Activated T-cell treated with anti-CD3 and anti-CD28 coated beads for 48 hours (primary cell): ENCODE results near the gene SLC35B3.
"Not testable (repeated sequence)": the region's sequence is repeated elsewhere in the genome, so short reads cannot be mapped to it uniquely, and the experiment has no call there.

Experiments used
- DNase-seq: peaks from one replicate; pipeline ENCODE4 v3.0.0-alpha.2; 2020; ENCODE audit warnings: low read depth

Gene SLC35B3

GRCh38 chr6:8414844-8415243, 20.5 kb downstream of the SLC35B3 start:
- DNase-seq: no peak

- DNase-seq: not testable (repeated sequence)
Measured at GRCh38 chr6:8405946-8406345, 29.4 kb downstream of the SLC35B3 start.

GRCh38 chr6:8402546-8402945, 32.8 kb downstream of the SLC35B3 start:
- DNase-seq: no peak

GRCh38 chr6:8400663-8401062, 34.7 kb downstream of the SLC35B3 start:
- DNase-seq: no peak

- DNase-seq: no peak
Measured at GRCh38 chr6:8392569-8392968, 42.8 kb downstream of the SLC35B3 start.

GRCh38 chr6:8391934-8392333, 43.4 kb downstream of the SLC35B3 start:
- no peak for DNase-seq

GRCh38 chr6:8389036-8389818, 46.1 kb downstream of the SLC35B3 start:
- DNase-seq: no peak

GRCh38 chr6:8387942-8388437, 47.4 kb downstream of the SLC35B3 start:
- no peak for DNase-seq

- no peak for DNase-seq
Measured at GRCh38 chr6:8383584-8383983, 51.8 kb downstream of the SLC35B3 start.

GRCh38 chr6:8382434-8382833, 52.9 kb downstream of the SLC35B3 start:
- no peak for DNase-seq

GRCh38 chr6:8375916-8376315, 59.4 kb downstream of the SLC35B3 start:
- no peak for DNase-seq
